ENCODE data around the gene FKBP1B. TPM values are rescaled to one million over a fixed set of nuclear protein-coding genes. Genes with fewer than 3 reads are reported as not detected.

FKBP1B gene
- polyA plus RNA-seq, 1 of the 3 experiments (the other 2 are of a cell fraction): 69.7 TPM

- Histone ChIP-seq H3K9me3 (no peaks in the 10 kb centered on the region), H4K20me1 (ENCODE audit: insufficient read depth) (no peaks in the 10 kb centered on the region), H3K4me2 (no peak overlapping the region), H3K4me3 (ENCODE audit: low read depth in 2 of 2, low read length in 1 of 2) (no peak overlapping the region), H3K27ac (ENCODE audit: low read depth in 2 of 2, low read length in 1 of 2) (no peak overlapping the region), H3K9ac (no peak overlapping the region), H2AFZ (ENCODE audit: low read depth) (no peak overlapping the region), H3K79me2 (ENCODE audit: insufficient read depth) (peaks cover 3% of the 10 kb centered on the region; the same call in 1 of the 2 replicates), H3K4me1 (ENCODE audit: control insufficient read depth in 1 of 2, insufficient read depth in 2 of 2, low read depth in 1 of 2, low read length in 1 of 2) (peaks cover 3 to 23% of the 10 kb centered on the region in 2 experiments; a peak in 1 of 4 replicates), H3K27me3 (ENCODE audit: insufficient read depth) (no peaks in the 10 kb centered on the region), H3K9me2 (no peaks in the 10 kb centered on the region), H3K36me3 (replicated peaks in 1 of 2; ENCODE audit: control insufficient read depth in 1 of 2, insufficient read depth in 2 of 2, low read length in 1 of 2) (peaks cover 0 to 11% of the 10 kb centered on the region in 2 experiments), H3F3A (replicated peaks; ENCODE audit: insufficient read depth) (peaks cover 15% of the 10 kb centered on the region)
- ChIA-PET POLR2A (interaction anchor here (1.3 kb wide), 1 partner anchor 112 kb away, joined by 3 read pairs; the partner anchor contains the start of gene UBXN2A), CTCF (interaction anchor here (0.5 to 3.9 kb wide), 6 partner anchors 9 to 232 kb away, joined by 3 to 43 read pairs (median 8); partner anchors contain the start of gene TP53I3)
- TF ChIP-seq ZBTB33 (IDR thresholded peaks at IDR 0.05; ENCODE audit: borderline replicate concordance, low read depth) (no peak), GABPA (IDR thresholded peaks at IDR 0.05; ENCODE audit: low read depth) (no peak), SIN3A (IDR thresholded peaks at IDR 0.05; ENCODE audit: borderline replicate concordance, low read depth, low read length) (no peak), CTCF (IDR thresholded peaks at IDR 0.05) (no peak)
- TF ChIP-seq, protein P1, sequence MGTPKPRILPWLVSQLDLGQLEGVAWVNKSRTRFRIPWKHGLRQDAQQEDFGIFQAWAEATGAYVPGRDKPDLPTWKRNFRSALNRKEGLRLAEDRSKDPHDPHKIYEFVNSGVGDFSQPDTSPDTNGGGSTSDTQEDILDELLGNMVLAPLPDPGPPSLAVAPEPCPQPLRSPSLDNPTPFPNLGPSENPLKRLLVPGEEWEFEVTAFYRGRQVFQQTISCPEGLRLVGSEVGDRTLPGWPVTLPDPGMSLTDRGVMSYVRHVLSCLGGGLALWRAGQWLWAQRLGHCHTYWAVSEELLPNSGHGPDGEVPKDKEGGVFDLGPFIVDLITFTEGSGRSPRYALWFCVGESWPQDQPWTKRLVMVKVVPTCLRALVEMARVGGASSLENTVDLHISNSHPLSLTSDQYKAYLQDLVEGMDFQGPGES (IDR thresholded peaks at IDR 0.05; ENCODE audit: low read depth, low read length): no peak
- no peak for DNase-seq
- WGBS (ENCODE audit: low lambda C conversion rate): 93% methylated on average over 8 of the region's 8 CpGs
Measured at GRCh38 chr2:24051833-24052232, 2.3 kb downstream of the FKBP1B start.

- Histone ChIP-seq H3K27me3 (ENCODE audit: insufficient read depth) (no peaks in the 10 kb centered on the region), H3K27ac (ENCODE audit: low read depth in 2 of 2, low read length in 1 of 2) (no peak overlapping the region), H3K4me1 (ENCODE audit: control insufficient read depth in 1 of 2, insufficient read depth in 2 of 2, low read depth in 1 of 2, low read length in 1 of 2) (peaks cover 0 to 18% of the 10 kb centered on the region in 2 experiments; a peak in 1 of 4 replicates), H3K4me3 (ENCODE audit: low read depth in 2 of 2, low read length in 1 of 2) (no peak overlapping the region), H3K36me3 (replicated peaks in 1 of 2; ENCODE audit: control insufficient read depth in 1 of 2, insufficient read depth in 2 of 2, low read length in 1 of 2) (peaks cover 0 to 11% of the 10 kb centered on the region in 2 experiments), H3K9me3 (no peaks in the 10 kb centered on the region), H3K9ac (no peak overlapping the region), H2AFZ (ENCODE audit: low read depth) (no peak overlapping the region), H4K20me1 (ENCODE audit: insufficient read depth) (no peaks in the 10 kb centered on the region), H3K4me2 (no peak overlapping the region), H3K79me2 (ENCODE audit: insufficient read depth) (no peaks in the 10 kb centered on the region), H3F3A (replicated peaks; ENCODE audit: insufficient read depth) (peaks cover 11% of the 10 kb centered on the region), H3K9me2 (no peaks in the 10 kb centered on the region)
- 96% methylated on average over 1 of the region's 1 CpG for WGBS (ENCODE audit: low lambda C conversion rate)
- ChIA-PET CTCF (interaction anchor here (0.6 to 1.7 kb wide), 6 partner anchors 17 to 1088 kb away, joined by 3 to 4 read pairs (median 3); partner anchors contain the start of gene SF3B6), POLR2A (interaction anchor here (1.0 kb wide), 1 partner anchor 13 kb away, joined by 4 read pairs; no protein-coding TSS in a partner anchor)
- no peak for DNase-seq
- TF ChIP-seq SIN3A (IDR thresholded peaks at IDR 0.05; ENCODE audit: borderline replicate concordance, low read depth, low read length) (no peak), GATA2 (CRISPR knock-in tag; IDR thresholded peaks at IDR 0.05) (no peak), SMC3 (IDR thresholded peaks at IDR 0.05; ENCODE audit: low read depth, low read length) (no peak), RAD21 (IDR thresholded peaks at IDR 0.05; ENCODE audit: low read length) (no peak), TEAD4 (IDR thresholded peaks at IDR 0.05; ENCODE audit: borderline replicate concordance, insufficient read depth) (no peak), FOXM1 (IDR thresholded peaks at IDR 0.05; ENCODE audit: low read depth) (no peak), RFX5 (IDR thresholded peaks at IDR 0.05; ENCODE audit: low read length) (no peak), NRF1 (IDR thresholded peaks at IDR 0.05; ENCODE audit: low read depth, low read length) (no peak), RXRA (IDR thresholded peaks at IDR 0.05; ENCODE audit: borderline replicate concordance, low read depth) (no peak), PBX3 (IDR thresholded peaks at IDR 0.05) (no peak)
- TF ChIP-seq, protein P1 (IDR thresholded peaks at IDR 0.05; ENCODE audit: low read depth, low read length): no peak
- TF ChIP-seq, protein P2, sequence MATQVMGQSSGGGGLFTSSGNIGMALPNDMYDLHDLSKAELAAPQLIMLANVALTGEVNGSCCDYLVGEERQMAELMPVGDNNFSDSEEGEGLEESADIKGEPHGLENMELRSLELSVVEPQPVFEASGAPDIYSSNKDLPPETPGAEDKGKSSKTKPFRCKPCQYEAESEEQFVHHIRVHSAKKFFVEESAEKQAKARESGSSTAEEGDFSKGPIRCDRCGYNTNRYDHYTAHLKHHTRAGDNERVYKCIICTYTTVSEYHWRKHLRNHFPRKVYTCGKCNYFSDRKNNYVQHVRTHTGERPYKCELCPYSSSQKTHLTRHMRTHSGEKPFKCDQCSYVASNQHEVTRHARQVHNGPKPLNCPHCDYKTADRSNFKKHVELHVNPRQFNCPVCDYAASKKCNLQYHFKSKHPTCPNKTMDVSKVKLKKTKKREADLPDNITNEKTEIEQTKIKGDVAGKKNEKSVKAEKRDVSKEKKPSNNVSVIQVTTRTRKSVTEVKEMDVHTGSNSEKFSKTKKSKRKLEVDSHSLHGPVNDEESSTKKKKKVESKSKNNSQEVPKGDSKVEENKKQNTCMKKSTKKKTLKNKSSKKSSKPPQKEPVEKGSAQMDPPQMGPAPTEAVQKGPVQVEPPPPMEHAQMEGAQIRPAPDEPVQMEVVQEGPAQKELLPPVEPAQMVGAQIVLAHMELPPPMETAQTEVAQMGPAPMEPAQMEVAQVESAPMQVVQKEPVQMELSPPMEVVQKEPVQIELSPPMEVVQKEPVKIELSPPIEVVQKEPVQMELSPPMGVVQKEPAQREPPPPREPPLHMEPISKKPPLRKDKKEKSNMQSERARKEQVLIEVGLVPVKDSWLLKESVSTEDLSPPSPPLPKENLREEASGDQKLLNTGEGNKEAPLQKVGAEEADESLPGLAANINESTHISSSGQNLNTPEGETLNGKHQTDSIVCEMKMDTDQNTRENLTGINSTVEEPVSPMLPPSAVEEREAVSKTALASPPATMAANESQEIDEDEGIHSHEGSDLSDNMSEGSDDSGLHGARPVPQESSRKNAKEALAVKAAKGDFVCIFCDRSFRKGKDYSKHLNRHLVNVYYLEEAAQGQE (IDR thresholded peaks at IDR 0.05; ENCODE audit: low read depth, low read length): no peak
Measured at GRCh38 chr2:24052951-24053350, 3.4 kb downstream of the FKBP1B start.
